Measurements from ENCODE around the gene INHA.

Gene INHA

GRCh38 chr2:219540784-219541504, 31.2 kb upstream of the INHA start:
- DNase-seq = no peak

DNA sequence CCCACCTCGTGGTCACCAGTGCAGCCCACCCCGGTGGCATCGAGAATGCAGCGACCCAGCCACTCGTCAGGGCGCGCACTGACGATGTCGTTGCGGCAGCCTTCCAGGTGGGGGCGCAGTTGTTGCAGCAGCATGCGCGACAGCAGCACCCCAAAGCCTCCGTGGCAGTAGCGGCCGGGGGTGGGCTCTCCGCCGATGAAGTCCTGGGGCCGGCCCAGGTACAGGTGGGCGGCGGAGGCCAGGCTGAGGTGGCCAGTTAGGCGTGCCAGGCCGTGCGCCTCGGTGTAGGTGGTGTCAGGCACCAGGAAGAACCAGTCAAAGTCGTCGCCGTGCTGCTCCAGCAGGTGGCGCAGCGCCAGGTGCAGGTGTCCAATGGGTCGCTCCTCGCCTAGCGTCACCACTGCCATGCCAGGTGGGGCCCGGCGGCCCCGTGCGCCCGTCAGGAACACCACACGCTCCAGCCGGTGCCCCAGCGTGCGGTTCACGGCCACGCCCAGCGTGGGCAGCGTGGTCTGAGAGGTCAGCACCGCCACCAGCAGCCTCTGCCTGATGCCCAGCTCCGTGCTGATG, 30.4 kb upstream of the INHA start:
- peak; percentile 72 for DNase-seq

DNA sequence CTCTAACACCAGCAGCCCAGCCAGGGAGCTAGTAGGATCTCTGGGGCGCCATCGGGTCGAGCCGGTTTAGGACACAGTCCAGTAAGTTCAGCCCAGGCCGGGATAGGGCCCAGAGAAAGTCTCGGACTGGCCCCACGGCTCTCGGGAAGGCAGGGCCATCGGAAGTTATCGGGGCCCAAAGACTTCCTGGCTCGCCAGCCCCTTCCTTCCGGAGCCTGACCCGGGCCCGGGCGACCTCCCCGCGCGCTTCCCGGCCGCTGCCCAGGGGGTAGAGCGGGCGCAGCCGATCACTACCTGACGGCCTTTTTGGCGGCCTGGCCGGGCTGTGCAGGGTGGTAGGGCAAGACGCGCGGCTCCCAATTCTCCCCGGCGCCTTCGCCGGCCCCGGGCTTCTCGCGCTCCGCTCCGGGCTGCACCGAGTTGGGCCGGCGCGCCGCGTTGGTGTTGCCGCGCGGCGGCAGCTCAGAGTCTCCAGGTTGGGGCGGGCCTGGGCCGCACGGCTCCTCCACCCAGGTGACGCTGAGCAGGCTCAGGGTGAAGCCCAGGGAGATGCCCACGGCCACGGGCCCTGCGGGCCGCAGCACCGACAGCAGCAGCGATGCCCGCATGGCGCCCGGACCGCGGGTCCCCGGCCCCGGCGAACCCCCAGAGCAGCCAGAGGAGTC, 29.0 kb upstream of the INHA start:
- no peak for DNase-seq

DNA sequence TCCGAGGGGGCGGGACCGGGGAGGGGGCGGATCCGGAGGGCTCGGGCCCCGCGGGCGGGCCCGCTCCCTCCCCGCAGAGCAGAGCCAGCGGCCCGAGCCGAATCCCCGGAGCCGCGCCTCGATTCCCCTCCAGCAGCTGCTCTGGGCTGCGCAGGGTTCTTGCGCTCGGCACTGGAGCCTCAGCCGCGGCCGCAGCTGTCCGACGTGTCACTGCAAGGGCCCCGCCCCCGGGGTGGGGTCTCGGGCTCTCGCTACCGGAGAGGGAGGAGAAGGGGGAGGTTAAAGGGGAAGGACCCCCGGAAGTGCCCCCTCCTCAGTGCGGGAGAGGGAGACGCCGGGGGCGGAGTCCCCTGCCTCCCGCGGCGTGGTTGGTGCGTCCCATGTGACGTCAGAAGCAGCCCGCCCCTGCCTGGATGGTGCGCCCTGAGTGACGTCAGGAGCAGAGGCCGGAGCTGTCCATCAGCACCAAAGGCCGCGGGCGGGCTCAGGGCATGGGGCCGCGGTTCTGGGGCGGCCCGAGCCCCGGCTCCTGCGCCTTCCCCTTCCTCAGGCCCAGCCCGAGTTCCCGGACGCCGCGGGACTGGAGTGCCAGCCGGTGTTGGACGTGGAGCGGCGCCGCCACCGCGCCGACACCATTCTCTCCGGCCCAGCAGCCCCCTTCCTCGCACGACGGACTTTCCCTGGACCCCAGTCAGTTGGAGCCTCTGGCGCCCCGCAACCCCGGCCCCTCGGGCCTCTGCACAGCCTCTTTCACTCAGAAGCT, 28.3 kb upstream of the INHA start, which contains the start of the genes CHPF and TMEM198:
Gene CHPF, minus strand, starts transcription at position 214 of the 763 bp plus-strand sequence. CDS start 271 bp downstream, outside the sequence.
Gene TMEM198, plus strand, starts transcription at position 433 of the 763 bp plus-strand sequence. CDS start 700 bp downstream, outside the sequence.
- peak; percentile 93 for DNase-seq

DNA sequence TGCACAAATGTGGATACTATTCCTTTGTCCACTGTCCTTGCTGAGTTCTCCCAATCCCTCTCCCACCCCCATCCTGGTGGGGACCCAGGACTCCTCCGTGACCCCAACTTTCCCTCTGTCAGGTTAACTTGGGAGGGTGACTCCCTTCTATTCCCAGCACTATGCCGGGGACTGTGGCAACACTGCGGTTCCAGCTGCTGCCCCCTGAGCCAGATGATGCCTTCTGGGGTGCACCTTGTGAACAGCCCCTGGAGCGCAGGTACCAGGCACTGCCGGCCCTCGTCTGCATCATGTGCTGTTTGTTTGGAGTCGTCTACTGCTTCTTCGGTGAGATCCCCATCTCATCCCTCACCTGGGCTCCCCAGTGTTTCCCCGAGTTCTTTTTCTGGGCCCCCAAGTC, 27.5 kb upstream of the INHA start:
- no peak for DNase-seq

- no peak for DNase-seq
Observed at GRCh38 chr2:219545295-219545942, 26.7 kb upstream of the INHA start.

GRCh38 chr2:219545943-219546352, 26.2 kb upstream of the INHA start:
- DNase-seq = no peak

- DNase-seq = no peak
Observed at GRCh38 chr2:219547621-219548020, 24.5 kb upstream of the INHA start.

- DNase-seq = no peak
Observed at GRCh38 chr2:219548990-219549389, 23.1 kb upstream of the INHA start.

DNA sequence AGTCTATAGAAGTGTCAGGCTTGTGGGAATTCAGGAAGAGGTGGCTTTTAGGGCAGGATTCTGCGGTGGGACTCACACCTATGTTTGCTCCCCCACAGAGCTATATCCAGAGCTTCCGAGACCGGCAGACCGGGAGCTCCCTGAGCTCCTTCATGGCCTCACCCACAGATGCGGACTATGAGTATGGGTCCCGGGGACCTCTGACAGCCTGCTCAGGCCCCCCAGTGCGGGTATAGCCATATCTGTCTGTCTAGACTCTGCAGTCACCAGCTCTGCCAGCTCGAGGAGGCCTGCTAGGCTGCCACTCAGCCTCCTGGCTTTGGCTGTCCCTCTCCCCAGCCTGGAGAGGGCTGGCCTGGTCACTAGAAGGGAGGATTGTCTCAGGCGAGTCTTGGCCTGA, 22.5 kb upstream of the INHA start:
- no peak for DNase-seq

DNA sequence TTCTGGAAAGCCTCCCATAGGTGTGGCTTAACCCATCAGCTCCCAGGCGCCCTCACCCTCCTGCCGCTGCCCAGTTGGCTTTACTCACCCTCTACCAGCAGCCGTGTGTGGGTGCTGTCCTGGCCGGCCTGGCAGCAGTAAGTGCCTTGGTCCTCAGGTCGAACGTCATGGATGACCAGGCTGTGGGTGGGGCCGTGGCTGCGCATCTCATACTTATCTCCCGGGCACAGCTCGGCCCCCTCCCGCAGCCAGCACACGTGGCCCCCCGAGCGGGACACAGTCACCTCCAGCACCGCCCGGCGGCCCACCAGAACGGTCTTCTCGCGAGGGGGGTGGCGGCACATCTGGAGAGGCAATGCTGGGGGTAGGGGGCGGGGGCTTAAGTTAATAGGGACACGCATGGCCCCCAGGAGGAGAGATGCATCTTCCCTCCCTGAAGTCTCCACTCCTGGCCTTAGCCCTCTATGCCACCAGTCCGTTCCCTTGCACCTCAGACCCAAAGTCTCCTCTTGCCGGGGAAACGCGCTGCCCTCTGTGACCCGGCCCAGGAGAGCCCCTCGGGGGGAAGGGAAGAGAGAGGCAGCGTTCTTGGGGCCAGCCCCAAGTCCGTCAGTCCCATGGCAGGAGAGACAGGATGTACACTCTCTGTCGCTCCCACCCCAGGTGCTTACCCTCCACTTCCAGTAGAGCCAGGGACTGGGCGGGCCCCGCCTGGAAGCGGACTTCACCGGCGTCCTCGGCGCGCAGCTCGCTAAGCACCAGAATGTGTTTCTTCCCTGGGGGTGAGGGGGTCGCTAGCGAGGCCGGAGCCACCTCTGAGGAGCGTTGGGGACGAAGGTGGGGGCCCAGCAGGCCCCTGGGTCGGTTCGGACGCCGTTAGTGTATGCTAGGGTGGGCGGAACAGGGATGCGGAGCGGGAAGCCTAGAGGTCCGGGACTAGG, 20.4 kb upstream of the INHA start:
- DNase-seq = no peak

- DNase-seq = peak; percentile 68
Observed at GRCh38 chr2:219552382-219553167, 19.5 kb upstream of the INHA start.

GRCh38 chr2:219553168-219553417, 19.0 kb upstream of the INHA start:
- no peak for DNase-seq

GRCh38 chr2:219553463-219553963, 18.6 kb upstream of the INHA start:
- no peak for DNase-seq

GRCh38 chr2:219554350-219554749, 17.8 kb upstream of the INHA start:
- no peak for DNase-seq

DNA sequence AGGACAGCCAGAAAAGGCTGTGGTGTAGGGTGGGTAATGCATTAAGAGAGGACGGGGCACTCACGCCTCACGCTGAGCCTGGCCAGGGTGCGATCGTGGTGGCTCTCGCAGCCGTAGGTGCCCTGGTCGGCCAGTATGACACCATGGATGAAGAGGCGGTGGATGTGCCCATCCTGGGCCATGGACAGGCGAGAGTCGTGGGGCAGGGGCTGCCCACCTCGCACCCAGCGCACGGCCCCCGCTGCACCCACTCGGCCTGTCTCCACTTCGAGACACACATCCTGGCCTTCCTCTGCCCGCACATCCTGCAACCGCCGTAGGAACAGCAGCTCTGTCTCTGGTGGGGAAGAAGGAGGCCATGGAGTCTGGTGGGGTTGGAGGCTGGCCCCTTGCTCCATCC, 16.2 kb upstream of the INHA start:
- no peak for DNase-seq

- DNase-seq = no peak
Observed at GRCh38 chr2:219556413-219556812, 15.7 kb upstream of the INHA start.

DNA sequence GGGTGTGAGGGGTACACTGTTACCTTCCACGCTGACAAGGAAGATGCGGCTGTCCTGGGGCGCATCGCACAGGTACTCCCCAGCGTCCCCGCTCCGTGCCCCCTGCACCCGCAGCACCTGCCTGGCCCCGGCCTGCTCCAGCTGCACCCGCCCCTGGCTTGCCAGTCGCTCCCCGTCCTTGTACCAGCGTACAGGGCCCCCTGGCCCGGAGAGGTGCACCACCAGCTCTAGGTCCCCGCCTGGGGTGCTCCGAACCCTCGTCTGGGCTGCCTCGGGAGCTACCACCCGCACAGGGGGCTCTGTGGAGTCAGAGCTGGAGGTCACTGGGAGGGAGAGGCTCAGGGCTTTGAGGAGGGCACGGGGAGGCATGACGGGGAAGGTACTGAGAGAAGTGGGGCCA, 14.8 kb upstream of the INHA start:
- DNase-seq = no peak

DNA sequence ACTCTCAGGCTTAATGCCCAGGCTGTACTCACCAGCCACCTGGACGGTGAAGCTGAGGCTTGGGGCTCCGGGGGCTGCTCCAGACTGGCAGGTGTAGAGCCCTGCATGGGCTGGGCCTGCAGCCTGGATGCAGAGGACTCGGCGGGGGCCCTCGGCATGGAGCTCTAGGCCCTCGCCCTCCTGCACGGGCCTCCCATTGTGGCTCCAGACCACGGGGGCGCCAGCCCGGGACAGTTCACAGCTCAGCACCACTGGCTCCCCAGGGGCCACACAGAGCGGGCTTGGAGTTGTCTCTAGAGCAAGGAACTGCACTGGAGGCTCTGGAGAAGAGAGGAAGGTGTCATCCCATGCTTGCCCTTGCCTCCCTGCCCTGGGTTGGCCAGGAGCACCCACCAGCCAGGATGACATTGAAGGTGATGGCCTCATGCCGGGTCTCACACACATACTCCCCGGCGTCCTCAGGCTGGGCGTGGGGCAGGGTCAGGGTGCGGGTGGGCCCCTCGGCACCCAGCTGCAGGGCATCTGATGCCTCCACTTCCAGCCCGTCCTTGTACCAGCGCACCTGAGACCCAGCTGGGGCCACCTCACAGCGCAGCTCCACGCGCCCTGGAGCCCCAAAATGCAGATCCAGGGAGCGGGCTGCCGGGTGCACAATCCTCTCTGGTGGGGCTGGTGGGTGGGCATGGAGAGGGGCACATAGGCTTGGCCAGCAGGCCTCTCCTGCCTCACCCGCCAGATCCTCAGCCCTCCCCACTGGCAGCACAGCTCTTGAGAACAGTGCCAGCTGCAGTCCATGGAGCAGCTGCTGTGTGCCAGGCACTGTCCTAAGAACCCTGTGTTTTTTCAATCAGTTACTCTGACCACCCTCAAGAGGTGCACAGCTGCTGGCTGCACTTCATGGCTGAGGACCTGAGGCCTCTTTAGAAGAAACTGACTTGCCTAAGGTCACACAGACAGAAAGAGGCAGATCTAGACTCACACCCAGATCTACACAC, 14.0 kb upstream of the INHA start:
- DNase-seq = no peak

Data from SHP77 treated with DMSO at 0.1 percent for 48 hours (cell line).